Fibroblast of skin of abdomen (primary cell): ENCODE data around the gene ACTR3.

Experiments used
- DNase-seq: peaks from one replicate; pipeline ENCODE4 v3.0.0-alpha.2; 2013

ACTR3 gene

DNA sequence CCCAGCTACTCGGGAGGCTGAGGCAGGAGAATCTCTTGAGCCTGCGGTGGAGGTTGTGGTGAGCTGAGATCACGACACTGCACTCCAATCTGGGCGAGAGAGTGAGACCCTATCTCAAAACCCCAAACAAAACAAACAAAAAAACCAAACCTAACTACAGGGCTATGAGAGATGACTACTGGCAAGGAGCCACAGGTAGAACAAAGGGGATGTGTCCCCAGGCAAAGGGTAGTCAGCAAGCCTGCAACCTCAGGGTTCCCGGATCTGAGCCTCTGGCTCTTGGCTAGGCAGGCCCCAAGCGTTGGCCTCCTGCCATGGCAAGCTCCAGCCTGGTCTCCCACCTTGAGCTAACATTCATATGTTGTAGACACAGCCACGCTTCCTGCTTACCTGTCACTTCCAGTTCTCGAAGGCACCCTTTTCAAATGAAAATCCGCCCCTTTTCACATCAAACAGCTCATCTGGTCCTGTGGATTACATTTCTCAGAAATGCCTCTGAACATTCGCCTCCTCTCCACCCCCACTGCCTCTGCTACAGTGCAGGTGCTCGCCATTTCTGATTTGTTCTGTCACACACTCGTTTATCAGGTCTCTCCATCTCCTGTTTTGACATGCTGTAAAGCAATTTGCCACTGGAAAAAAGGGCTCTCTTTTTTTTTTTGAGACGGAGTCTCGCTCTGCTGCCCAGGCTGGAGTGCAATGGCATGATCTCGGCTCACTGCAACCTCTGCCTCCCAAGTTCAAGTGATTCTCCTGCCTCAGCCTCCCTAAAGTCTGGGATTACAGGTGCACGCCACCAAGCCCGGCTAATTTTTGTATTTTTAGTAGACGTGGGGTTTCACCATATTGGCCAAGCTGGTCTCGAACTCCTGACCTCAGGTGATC is 13.1 kb upstream of the ACTR3 start:
- no peak for DNase-seq

GRCh38 chr2:113877711-113878598 is 11.9 kb upstream of the ACTR3 start:
- no peak for DNase-seq

- DNase-seq, result no peak
Measured at GRCh38 chr2:113878743-113879142, 11.1 kb upstream of the ACTR3 start.

GRCh38 chr2:113879457-113879856 is 10.4 kb upstream of the ACTR3 start:
- DNase-seq, result no peak

DNA sequence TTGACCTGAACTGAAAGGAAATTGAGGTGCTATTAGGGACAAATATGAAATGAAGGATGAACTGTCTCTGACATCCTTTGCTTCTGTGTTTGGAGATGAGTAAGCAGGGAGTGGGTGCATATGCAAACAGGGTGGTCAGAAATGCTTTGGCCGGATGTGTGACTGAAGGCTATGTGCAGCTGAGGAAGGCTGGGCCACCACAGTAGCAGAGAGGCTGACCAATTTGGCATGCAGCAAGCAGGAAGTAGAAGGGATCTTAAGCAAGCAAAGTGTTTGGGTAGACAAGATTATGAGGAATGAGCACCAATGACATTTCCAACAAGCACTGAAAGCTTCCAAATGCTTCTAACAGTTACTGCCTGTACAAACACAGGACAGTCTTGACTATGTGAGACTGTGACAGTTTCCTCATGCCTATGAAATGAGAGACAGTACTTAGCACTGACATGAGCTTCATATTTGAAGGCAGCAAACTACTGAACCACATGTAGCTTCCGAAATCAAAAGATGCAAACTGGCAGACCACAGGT is 3.3 kb upstream of the ACTR3 start:
- peak; percentile 81 for DNase-seq

GRCh38 chr2:113887009-113887792 is 2.7 kb upstream of the ACTR3 start:
- DNase-seq, result no peak

- no peak for DNase-seq
Measured at GRCh38 chr2:113888641-113889470, 1.0 kb upstream of the ACTR3 start.

DNA sequence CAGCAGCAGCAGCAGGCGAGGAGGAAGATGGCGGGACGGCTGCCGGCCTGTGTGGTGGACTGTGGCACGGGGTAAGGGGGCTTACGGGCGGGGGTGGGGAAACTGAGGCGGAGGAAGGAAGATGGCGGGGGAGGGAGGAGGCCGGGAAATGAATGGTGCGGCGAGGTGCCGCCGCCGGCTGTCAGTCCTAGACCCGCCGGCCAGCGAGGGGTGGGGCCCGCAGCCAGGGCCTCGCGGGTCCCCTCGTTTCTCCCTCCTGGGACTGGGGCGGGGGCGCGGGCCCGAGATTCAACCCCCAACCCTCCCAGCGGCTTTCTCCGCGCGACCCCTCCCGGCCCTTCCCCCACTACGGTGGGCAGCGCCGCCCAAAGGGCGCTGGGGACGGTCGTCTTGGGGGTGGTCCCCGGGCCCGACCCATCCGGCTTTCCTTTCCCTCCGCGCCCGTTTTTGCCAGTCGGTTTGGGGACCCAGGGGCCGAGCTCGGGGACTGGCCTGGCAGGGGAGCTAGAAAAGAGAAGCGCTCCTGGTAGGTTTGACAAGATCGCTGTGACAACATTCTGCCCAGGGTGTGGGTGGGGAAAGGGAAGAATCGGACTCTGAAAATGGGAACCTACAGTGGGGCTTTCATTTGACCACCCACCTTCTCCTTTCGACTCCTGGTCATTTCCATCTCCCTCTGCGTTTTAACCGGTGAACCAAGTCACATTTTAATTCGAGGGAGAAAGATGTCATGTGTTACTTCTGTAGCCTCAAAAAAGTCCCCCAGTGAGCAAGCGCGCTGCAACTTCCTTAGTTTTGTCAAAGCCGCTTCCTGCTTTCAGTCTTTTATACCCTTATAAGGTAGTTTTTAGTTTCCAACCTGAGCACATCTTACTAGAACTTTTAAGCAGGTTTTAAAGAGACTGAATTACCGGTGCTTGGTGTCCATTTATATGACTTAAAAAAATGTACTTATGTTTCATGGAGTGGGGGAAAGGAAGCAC is 655 bp downstream of the ACTR3 start:
- DNase-seq, result peak; percentile 82

- peak; percentile 52 for DNase-seq
Measured at GRCh38 chr2:113891265-113891959, 1.5 kb downstream of the ACTR3 start.

DNA sequence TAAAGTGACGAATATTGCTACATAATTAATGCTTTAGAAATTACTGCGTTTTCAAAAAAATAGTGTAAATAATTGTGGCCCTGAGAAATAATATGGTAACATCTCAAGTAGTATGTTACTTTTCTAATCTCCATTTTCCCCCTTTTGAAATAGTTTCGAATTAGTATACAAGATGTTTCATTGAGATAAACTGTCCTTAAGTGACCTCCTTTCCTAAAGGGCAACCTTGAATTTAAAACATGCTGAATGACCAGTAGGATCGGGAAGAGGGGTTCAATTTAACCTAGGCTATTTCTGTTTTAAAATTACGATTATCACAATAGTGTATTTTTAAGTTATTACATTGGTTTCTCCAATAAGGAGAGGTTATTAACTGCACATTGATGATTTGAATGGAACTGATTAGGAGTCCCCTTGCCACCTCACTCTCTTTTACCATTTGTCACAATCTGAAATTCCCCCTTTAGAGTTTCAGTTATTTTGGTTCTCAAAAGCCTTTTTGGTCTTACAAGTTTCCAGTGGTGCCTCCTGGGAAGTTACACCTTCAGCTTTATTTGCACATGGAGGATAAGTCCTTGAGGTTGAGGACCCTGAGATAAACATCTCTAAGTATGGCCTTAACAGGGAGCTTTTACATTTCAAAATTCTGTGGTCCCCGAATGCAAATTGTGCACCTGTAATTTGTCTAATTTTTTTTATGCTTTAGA is 2.3 kb downstream of the ACTR3 start:
- DNase-seq, result no peak

GRCh38 chr2:113894156-113894743 is 4.4 kb downstream of the ACTR3 start:
- DNase-seq, result peak; percentile 93

DNA sequence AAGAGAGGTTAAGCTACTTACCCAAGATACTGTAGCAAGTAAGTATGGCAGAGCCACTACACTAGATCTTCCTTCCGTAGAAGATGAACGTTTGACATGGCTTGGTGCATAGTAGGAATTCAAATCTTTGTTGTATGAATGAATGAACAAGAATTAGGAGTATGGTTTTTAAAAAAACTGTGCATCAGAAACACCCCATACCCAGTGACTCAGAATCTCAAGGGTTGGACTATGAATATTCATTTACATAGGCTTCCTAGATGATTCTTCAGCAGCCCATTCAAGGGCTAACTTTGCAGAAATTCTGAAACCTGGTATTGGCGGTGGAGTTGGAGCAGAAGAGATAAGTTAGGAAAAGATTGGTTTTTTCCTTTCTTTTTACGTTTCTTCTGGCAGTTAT is 5.4 kb downstream of the ACTR3 start:
- DNase-seq, result no peak

GRCh38 chr2:113895819-113896563 is 6.1 kb downstream of the ACTR3 start:
- DNase-seq, result no peak

DNA sequence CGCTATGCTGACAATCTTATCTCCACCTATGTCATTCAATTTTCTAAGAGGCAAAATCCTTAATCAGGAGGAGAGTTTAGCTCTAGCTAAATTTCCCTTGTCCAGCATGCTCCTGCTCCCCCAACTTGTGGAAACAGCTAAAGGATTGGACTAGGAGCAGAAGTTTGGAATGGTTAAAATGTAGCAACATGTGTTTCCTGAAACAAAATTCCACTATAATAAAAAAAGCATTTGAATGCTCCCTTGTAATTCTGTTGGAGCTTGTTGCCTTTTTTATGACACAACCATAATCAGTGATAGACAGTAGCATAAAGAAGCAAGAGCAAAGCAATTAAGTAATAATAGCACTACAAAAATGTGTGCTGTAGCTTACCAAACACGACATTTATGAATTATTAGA is 6.9 kb downstream of the ACTR3 start:
- peak; percentile 44 for DNase-seq

DNA sequence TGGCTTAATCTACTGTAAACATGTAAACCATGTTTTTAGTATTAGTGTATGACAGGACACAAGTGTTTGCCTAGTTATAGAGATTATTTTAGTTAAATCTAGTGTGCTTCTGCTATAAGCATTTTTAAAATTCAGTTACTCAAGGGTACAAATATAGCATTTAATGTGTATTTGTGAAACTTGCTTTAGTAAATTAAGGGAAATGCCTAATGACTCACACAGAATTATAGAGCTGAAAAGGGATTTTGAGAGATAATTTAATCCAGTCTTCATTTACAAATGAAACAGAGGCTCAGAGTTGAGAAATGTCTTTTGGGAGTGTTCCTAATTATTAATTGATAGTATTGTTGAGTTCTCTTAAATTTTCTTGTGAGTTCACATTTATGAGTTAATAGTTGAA is 8.2 kb downstream of the ACTR3 start:
- no peak for DNase-seq

GRCh38 chr2:113899166-113899565 is 9.3 kb downstream of the ACTR3 start:
- no peak for DNase-seq

DNA sequence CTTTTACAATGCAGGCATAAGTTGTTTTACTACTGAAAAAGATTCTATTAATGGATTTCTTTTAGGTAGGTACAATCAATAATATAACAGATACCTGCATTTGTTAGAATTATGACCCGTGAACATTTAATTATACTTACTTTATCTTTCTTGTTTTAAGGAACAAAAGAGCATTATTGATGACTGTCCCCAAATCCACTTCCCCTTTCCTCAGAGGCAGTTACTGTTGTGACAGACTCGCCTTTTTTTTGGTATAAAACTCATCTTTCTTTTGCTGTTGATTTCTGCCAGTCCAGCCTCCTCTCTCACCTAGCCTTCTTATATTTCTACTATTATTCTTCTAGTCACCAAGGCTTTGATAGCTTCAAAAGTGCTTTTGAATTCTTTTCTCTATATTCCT is 12.1 kb downstream of the ACTR3 start:
- no peak for DNase-seq

DNA sequence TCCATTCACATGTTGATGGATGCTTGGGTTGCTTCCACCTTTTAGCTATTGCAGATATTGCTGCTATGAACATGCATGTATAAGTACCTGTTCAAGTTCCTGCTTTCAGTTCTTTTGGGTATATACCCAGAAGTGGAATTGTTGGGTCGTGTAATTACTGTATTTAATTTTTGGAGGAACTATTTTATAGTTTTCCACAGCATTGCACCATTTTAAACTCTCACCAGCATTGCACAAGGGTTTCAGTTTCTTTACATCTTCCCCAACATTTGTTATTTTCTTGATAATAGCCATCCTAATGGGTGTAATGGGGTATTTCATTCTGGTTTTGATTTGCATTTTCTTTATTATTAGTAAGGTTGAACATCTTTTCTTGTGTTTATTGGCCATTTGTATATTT is 16.0 kb downstream of the ACTR3 start:
- no peak for DNase-seq
